ENCODE data around the gene SSBP3. TPM values are rescaled to one million over a fixed set of nuclear protein-coding genes. Genes with fewer than 3 reads are reported as not detected.
A peak's percentile ranks its signal among the peaks of the same experiment; 100 is the strongest.

SSBP3 gene
- total and polyA plus RNA-seq, 9 of the 15 experiments (the other 6 are each of a cell fraction or from before 2014, with no cell fraction given), result 8.7 to 108 (median 33.8) TPM

- Histone ChIP-seq H3K4me3 (no peak overlapping the region), H3K9me1 (ENCODE audit: control insufficient read depth, insufficient read depth, low read length) (peaks cover 5% of the 10 kb centered on the region), H3K9me3 (replicated peaks; ENCODE audit: control insufficient read depth, insufficient read depth, low read depth, low read length) (no peaks in the 10 kb centered on the region), H3K27ac (ENCODE audit: extremely low read depth, low read depth, low read length) (no peak overlapping the region), H3K9ac (ENCODE audit: insufficient read depth in 1 of 2, low read depth in 2 of 2, low read length in 2 of 2) (peak overlapping the region in 1 of 2 experiments; percentile 56; a peak in 2 of 4 replicates), H3K79me2 (ENCODE audit: control insufficient read depth, insufficient read depth, low read length) (no peaks in the 10 kb centered on the region), H2AFZ (ENCODE audit: low read depth, low read length) (no peak overlapping the region), H3K36me3 (ENCODE audit: control insufficient read depth, insufficient read depth, low read length) (peaks cover 73% of the 10 kb centered on the region), H3K27me3 (ENCODE audit: control insufficient read depth in 2 of 2, insufficient read depth in 2 of 2, low read length in 2 of 2) (no peaks in the 10 kb centered on the region), H4K20me1 (replicated peaks; ENCODE audit: control insufficient read depth, insufficient read depth, low read length) (peaks cover 12% of the 10 kb centered on the region; the same call in 1 of the 2 replicates), H3K4me1 (replicated peaks in 1 of 2; ENCODE audit: control insufficient read depth in 2 of 2, insufficient read depth in 2 of 2, low read length in 2 of 2) (peaks cover 4 to 23% of the 10 kb centered on the region in 2 experiments; a peak in 4 of 5 replicates), H3K4me2 (ENCODE audit: insufficient read depth, low read length) (no peak overlapping the region)
- no TSS peak for BruUV-seq (replicated peaks)
- ChIA-PET POLR2A (interaction anchor here (0.7 to 15.5 kb wide), 7 partner anchors 9 to 89 kb away, joined by 3 to 148 read pairs (median 4); partner anchors contain the start of genes CYB5RL and MRPL37), CTCF (ENCODE audit: low intra/inter-chr PET ratio) (no interaction called here)
- intact Hi-C loops (cut with micrococcal nuclease) (no loop called here), in situ Hi-C loops (cut with MboI) (no loop called here)
- ATAC-seq (peak; percentile 10; the same call in 2 of the 3 replicates), DNase-seq (ENCODE audit: extremely low read depth in 1 of 4, low spot score in 3 of 4) (no peak), FAIRE-seq (no peak)
- 69% methylated on average over 18 of the region's 18 CpGs for WGBS (ENCODE audit: insufficient coverage, low coverage, missing lambda C conversion rate)
- TF ChIP-seq TSC22D4 (tag; IDR thresholded peaks at IDR 0.05) (no peak), MLLT1 (IDR thresholded peaks at IDR 0.05) (no peak), ZNF354B (CRISPR knock-in tag; IDR thresholded peaks at IDR 0.05) (no peak), MYBL2 (IDR thresholded peaks at IDR 0.05; ENCODE audit: low read depth) (no peak), MYBL2 (CRISPR knock-in tag; IDR thresholded peaks at IDR 0.05; ENCODE audit: borderline replicate concordance) (no peak), NELFE (IDR thresholded peaks at IDR 0.05; ENCODE audit: insufficient read depth, insufficient read length) (no peak), BACH1 (tag; IDR thresholded peaks at IDR 0.05) (no peak), ELF2 (CRISPR knock-in tag; IDR thresholded peaks at IDR 0.05) (no peak), CBFA2T2 (conservative IDR thresholded peaks at IDR 0.05) (no peak), SPI1 (IDR thresholded peaks at IDR 0.05; ENCODE audit: borderline replicate concordance, low read depth, low read length) (peak; percentile 27; the same call in 1 of the 2 replicates), POLR2A (conservative IDR thresholded peaks at IDR 0.05) (peak; percentile 32; the same call in 1 of the 2 replicates), MAFG (tag; conservative IDR thresholded peaks at IDR 0.05) (peak; percentile 84), ZNF24 (IDR thresholded peaks at IDR 0.05) (no peak), ZNF316 (IDR thresholded peaks at IDR 0.05) (peak; percentile 95), ZNF282 (CRISPR knock-in tag; IDR thresholded peaks at IDR 0.05) (no peak), CBX2 (IDR thresholded peaks at IDR 0.05; ENCODE audit: insufficient read depth, low read length, poor library complexity, severe bottlenecking) (no peak), ZEB2 (IDR thresholded peaks at IDR 0.05) (no peak), CSDE1 (IDR thresholded peaks at IDR 0.05) (no peak), ZNF121 (CRISPR knock-in tag; conservative IDR thresholded peaks at IDR 0.05) (no peak), ZNF77 (CRISPR knock-in tag; IDR thresholded peaks at IDR 0.05) (no peak), ZNF644 (tag; IDR thresholded peaks at IDR 0.05; ENCODE audit: low read depth) (no peak), THAP12 (CRISPR knock-in tag; IDR thresholded peaks at IDR 0.05) (no peak), NFIC (IDR thresholded peaks at IDR 0.05) (0 out of 2 replicates have a peak, but pooled peaks have one; percentile 9)
Measured at GRCh38 chr1:54220004-54220811, 186.0 kb downstream of the SSBP3 start.
